Astrocyte (in vitro differentiated cells and primary cell): ENCODE results near the gene ZIC4. TPM values are rescaled to one million over a fixed set of nuclear protein-coding genes. Genes with fewer than 3 reads are reported as not detected.
A peak's percentile ranks its signal among the peaks of the same experiment; 100 is the strongest.

Experiments used
- DNase-seq: peaks from one replicate; pipeline ENCODE4 v3.0.0-alpha.2; 2010; ENCODE audit warnings: low read depth
- FAIRE-seq: peaks from 2 replicates; lab custom pipeline; 2011; peaks lifted over from hg19 to GRCh38; lab: Jason Lieb, UNC
- H2AFZ ChIP-seq: 2 replicates; pipeline ENCODE4 v1.6.0; 2012; ENCODE audit warnings: low read depth, low read length, inconsistent platforms
- H3K27ac ChIP-seq: 2 replicates; pipeline ENCODE4 v1.5.1; 2011; ENCODE audit warnings: low read depth, low read length, inconsistent platforms
- H3K27me3 ChIP-seq: 2 replicates; pipeline ENCODE4 v1.6.0; 2011; ENCODE audit warnings: low read length, inconsistent platforms; ENCODE audit not compliant: insufficient read depth
- H3K36me3 ChIP-seq: 2 replicates; pipeline ENCODE4 v1.5.1; 2011; ENCODE audit warnings: low read length, inconsistent platforms; ENCODE audit not compliant: insufficient read depth
- H3K4me1 ChIP-seq: 2 replicates; pipeline ENCODE4 v1.5.1; 2011; ENCODE audit warnings: low read length, inconsistent platforms; ENCODE audit not compliant: insufficient read depth
- H3K4me2 ChIP-seq: 2 replicates; pipeline ENCODE4 v1.6.0; 2012; ENCODE audit warnings: low read length, inconsistent platforms
- H3K4me3 ChIP-seq: 2 replicates; pipeline ENCODE4 v1.5.1; 2011; ENCODE audit warnings: low read depth, mild to moderate bottlenecking, low read length, inconsistent platforms; ENCODE audit not compliant: insufficient read depth
- H3K79me2 ChIP-seq: 2 replicates; pipeline ENCODE4 v1.6.0; 2012; ENCODE audit warnings: mild to moderate bottlenecking, low read length, inconsistent platforms; ENCODE audit not compliant: insufficient read depth
- H3K9ac ChIP-seq: 2 replicates; pipeline ENCODE4 v1.6.0; 2012; ENCODE audit warnings: mild to moderate bottlenecking, low read length, inconsistent platforms
- H3K9me3 ChIP-seq: 2 replicates; pipeline ENCODE4 v1.5.1; 2012; ENCODE audit warnings: low read depth, mild to moderate bottlenecking, low read length, inconsistent platforms; ENCODE audit not compliant: insufficient read depth
- H4K20me1 ChIP-seq: 2 replicates; pipeline ENCODE4 v1.6.0; 2012; ENCODE audit warnings: low read length, inconsistent platforms; ENCODE audit not compliant: insufficient read depth
- H3K27ac Mint-ChIP-seq: one replicate; pipeline ENCODE4 v1.8.0; 2021; ENCODE audit warnings: mild to moderate bottlenecking, mixed read lengths; ENCODE audit not compliant: unreplicated experiment
- H3K27me3 Mint-ChIP-seq: one replicate; pipeline ENCODE4 v1.8.0; 2021; ENCODE audit warnings: low read depth, mixed read lengths; ENCODE audit not compliant: unreplicated experiment
- H3K36me3 Mint-ChIP-seq: one replicate; pipeline ENCODE4 v1.8.0; 2021; ENCODE audit warnings: low read depth, mixed read lengths; ENCODE audit not compliant: unreplicated experiment
- H3K4me1 Mint-ChIP-seq: one replicate; pipeline ENCODE4 v1.8.0; 2021; ENCODE audit warnings: low read depth, mixed read lengths; ENCODE audit not compliant: unreplicated experiment
- H3K4me3 Mint-ChIP-seq: one replicate; pipeline ENCODE4 v1.8.0; 2021; ENCODE audit warnings: mild to moderate bottlenecking, moderate library complexity, mixed read lengths; ENCODE audit not compliant: unreplicated experiment
- H3K9me3 Mint-ChIP-seq: one replicate; pipeline ENCODE4 v1.8.0; 2021; ENCODE audit warnings: mild to moderate bottlenecking, mixed read lengths; ENCODE audit not compliant: unreplicated experiment
- CTCF ChIP-seq: IDR thresholded peaks from 2 replicates; pipeline ENCODE4 v1.5.1; 2011; ENCODE audit warnings: low read depth, mild to moderate bottlenecking, inconsistent platforms, low read length, moderate library complexity; ENCODE audit not compliant: insufficient read depth
- EZH2 ChIP-seq: IDR thresholded peaks from 2 replicates; pipeline ENCODE4 v1.6.1; 2012; ENCODE audit warnings: mild to moderate bottlenecking, low read length, inconsistent platforms; ENCODE audit not compliant: insufficient read depth
- total RNA-seq: library from RNA; stranded (reverse); gene quantifications from 2 replicates; pipeline ENCODE4 v1.2.1, GENCODE V29; 2021

ZIC4 gene
- total RNA-seq, 1 donor from 2014 or later = not detected

GRCh38 chr3:147423537-147423797 is 17.1 kb upstream of the ZIC4 start:
- FAIRE-seq = no peak
- TF ChIP-seq EZH2 (no peak), CTCF (no peak)
- Histone ChIP-seq H3K27me3 (peaks cover 39% of the 10 kb centered on the region), H2AFZ (peak overlapping the region; percentile 29), H3K4me1 (peaks cover 34% of the 10 kb centered on the region), H3K4me3 (peak overlapping the region; percentile 49), H3K9ac (peak overlapping the region; percentile 77), H3K9me3 (no peaks in the 10 kb centered on the region), H4K20me1 (no peaks in the 10 kb centered on the region), H3K27ac (peak overlapping the region; percentile 87), H3K4me2 (peak overlapping the region; percentile 85), H3K36me3 (no peaks in the 10 kb centered on the region), H3K79me2 (peaks cover 10% of the 10 kb centered on the region)
- Mint-ChIP-seq H3K27ac (peak overlapping the region; percentile 6), H3K36me3 (no peaks in the 10 kb centered on the region), H3K9me3 (peaks cover 4% of the 10 kb centered on the region), H3K4me1 (peaks cover 8% of the 10 kb centered on the region), H3K4me3 (peak overlapping the region; percentile 17), H3K27me3 (peaks cover 73% of the 10 kb centered on the region)
- no peak for DNase-seq

GRCh38 chr3:147422601-147423536 is 16.5 kb upstream of the ZIC4 start:
- DNase-seq = no peak
- Histone ChIP-seq H3K9me3 (no peaks in the 10 kb centered on the region), H3K79me2 (peaks cover 10% of the 10 kb centered on the region), H3K27me3 (peaks cover 39% of the 10 kb centered on the region), H3K9ac (peak overlapping the region; percentile 77), H3K4me1 (peaks cover 36% of the 10 kb centered on the region), H3K27ac (peak overlapping the region; percentile 87), H2AFZ (peak overlapping the region; percentile 29), H3K4me3 (peak overlapping the region; percentile 49), H3K4me2 (peak overlapping the region; percentile 85), H4K20me1 (no peaks in the 10 kb centered on the region), H3K36me3 (no peaks in the 10 kb centered on the region)
- Mint-ChIP-seq H3K36me3 (no peaks in the 10 kb centered on the region), H3K4me3 (peak overlapping the region; percentile 17), H3K4me1 (peaks cover 9% of the 10 kb centered on the region), H3K27ac (peak overlapping the region; percentile 11), H3K9me3 (peaks cover 4% of the 10 kb centered on the region), H3K27me3 (peaks cover 79% of the 10 kb centered on the region)
- no peak for TF ChIP-seq CTCF
- peak; percentile 60 for TF ChIP-seq EZH2
- peak; percentile 17 for FAIRE-seq

GRCh38 chr3:147422196-147422595 is 15.9 kb upstream of the ZIC4 start:
- TF ChIP-seq CTCF (no peak), EZH2 (no peak)
- no peak overlapping the region for H3K27ac Mint-ChIP-seq
- Histone ChIP-seq H3K9ac (peak overlapping the region; percentile 77), H3K27ac (peak overlapping the region; percentile 87), H3K4me2 (peak overlapping the region; percentile 85), H3K4me1 (peaks cover 36% of the 10 kb centered on the region), H4K20me1 (no peaks in the 10 kb centered on the region), H3K4me3 (peak overlapping the region; percentile 61), H2AFZ (no peak overlapping the region), H3K79me2 (peaks cover 10% of the 10 kb centered on the region), H3K9me3 (no peaks in the 10 kb centered on the region), H3K27me3 (peaks cover 45% of the 10 kb centered on the region), H3K36me3 (no peaks in the 10 kb centered on the region)
- no peak for FAIRE-seq
- H3K27me3 Mint-ChIP-seq = peaks cover 80% of the 10 kb centered on the region
- peaks cover 4% of the 10 kb centered on the region for H3K9me3 Mint-ChIP-seq
- H3K4me3 Mint-ChIP-seq = no peak overlapping the region
- H3K36me3 Mint-ChIP-seq = no peaks in the 10 kb centered on the region
- H3K4me1 Mint-ChIP-seq = peaks cover 9% of the 10 kb centered on the region
- DNase-seq = no peak
